Neuron (in vitro differentiated cells): ENCODE data around the gene LLPH.
"Not testable (repeated sequence)": the region's sequence is repeated elsewhere in the genome, so short reads cannot be mapped to it uniquely, and the experiment has no call there.

Experiments used
- H2AFZ ChIP-seq: one replicate; pipeline ENCODE4 v1.6.1; 2013; ENCODE audit warnings: low read depth, mild to moderate bottlenecking, inconsistent platforms, low read length, moderate library complexity
- H3K27me3 ChIP-seq: one replicate; pipeline ENCODE4 v1.6.1; 2013; ENCODE audit warnings: low read length; ENCODE audit not compliant: insufficient read depth
- H3K36me3 ChIP-seq: one replicate; pipeline ENCODE4 v1.6.1; 2013; ENCODE audit warnings: low read length; ENCODE audit not compliant: insufficient read depth
- H3K4me1 ChIP-seq: one replicate; pipeline ENCODE4 v1.6.1; 2013; ENCODE audit warnings: low read length; ENCODE audit not compliant: insufficient read depth
- H3K4me3 ChIP-seq: 2 replicates; pipeline ENCODE4 v1.5.1; 2013; ENCODE audit warnings: mild to moderate bottlenecking, low read length, moderate library complexity
- H3K9me3 ChIP-seq: one replicate; pipeline ENCODE4 v1.6.1; 2013; ENCODE audit warnings: low read length

Gene LLPH

GRCh38 chr12:66130267-66131066 lies at the start of gene LLPH:
TSS of gene LLPH (minus strand) at chr12:66130750. CDS start at chr12:66129106, 1,644 bp downstream.
- Histone ChIP-seq H3K4me3 (peak within 1 kb of the TSS; percentile 85), H3K36me3 (peaks cover 28% of the 10 kb centered on the region), H3K9me3 (no peaks in the 10 kb centered on the region), H2AFZ (peak within 1 kb of the TSS; percentile 91), H3K27me3 (no peaks in the 10 kb centered on the region), H3K4me1 (peaks cover 17% of the 10 kb centered on the region)

- no peaks in the 10 kb centered on the region for H3K36me3 ChIP-seq
- H2AFZ ChIP-seq: no peak overlapping the region
- H3K4me3 ChIP-seq: no peak overlapping the region
- H3K4me1 ChIP-seq: no peaks in the 10 kb centered on the region
- peaks cover 2% of the 10 kb centered on the region for H3K27me3 ChIP-seq
- H3K9me3 ChIP-seq: no peaks in the 10 kb centered on the region
Observed at GRCh38 chr12:66176105-66176900, 45.8 kb upstream of the LLPH start.

- not testable (repeated sequence) for H3K27me3 ChIP-seq, H3K36me3 ChIP-seq, H3K4me3 ChIP-seq, H2AFZ ChIP-seq, H3K4me1 ChIP-seq, H3K9me3 ChIP-seq
Observed at GRCh38 chr12:66174391-66175325, 44.1 kb upstream of the LLPH start.

GRCh38 chr12:66170606-66171005 lies 40.1 kb upstream of the LLPH start:
- Histone ChIP-seq H3K4me1 (no peaks in the 10 kb centered on the region), H3K36me3 (no peaks in the 10 kb centered on the region), H3K27me3 (no peaks in the 10 kb centered on the region), H2AFZ (no peak overlapping the region), H3K4me3 (no peak overlapping the region), H3K9me3 (no peaks in the 10 kb centered on the region)

- Histone ChIP-seq H3K27me3 (no peaks in the 10 kb centered on the region), H3K36me3 (no peaks in the 10 kb centered on the region), H3K4me3 (peak within 1 kb of the TSS; percentile 71), H3K9me3 (peaks cover 2% of the 10 kb centered on the region), H2AFZ (peak within 1 kb of the TSS; percentile 50), H3K4me1 (no peaks in the 10 kb centered on the region)
Observed at GRCh38 chr12:66169221-66170170, 38.9 kb upstream of the LLPH start, which contains the start of gene TMBIM4. TSS of gene TMBIM4 (minus strand) at chr12:66169996. CDS start at chr12:66169951, 45 bp downstream.

- H3K27me3 ChIP-seq: no peaks in the 10 kb centered on the region
- peak overlapping the region; percentile 50 for H2AFZ ChIP-seq
- H3K36me3 ChIP-seq: no peaks in the 10 kb centered on the region
- H3K9me3 ChIP-seq: peaks cover 2% of the 10 kb centered on the region
- no peaks in the 10 kb centered on the region for H3K4me1 ChIP-seq
- H3K4me3 ChIP-seq: peak overlapping the region; percentile 71
Observed at GRCh38 chr12:66168410-66168809, 37.9 kb upstream of the LLPH start.

GRCh38 chr12:66166561-66166960 lies 36.0 kb upstream of the LLPH start:
- peaks cover 2% of the 10 kb centered on the region for H3K9me3 ChIP-seq
- H2AFZ ChIP-seq: no peak overlapping the region
- no peaks in the 10 kb centered on the region for H3K36me3 ChIP-seq
- H3K4me3 ChIP-seq: no peak overlapping the region
- H3K27me3 ChIP-seq: no peaks in the 10 kb centered on the region
- no peaks in the 10 kb centered on the region for H3K4me1 ChIP-seq

GRCh38 chr12:66165141-66165540 lies 34.6 kb upstream of the LLPH start:
- Histone ChIP-seq H3K9me3 (peaks cover 2% of the 10 kb centered on the region), H3K4me1 (no peaks in the 10 kb centered on the region), H3K4me3 (no peak overlapping the region), H3K36me3 (no peaks in the 10 kb centered on the region), H2AFZ (no peak overlapping the region), H3K27me3 (no peaks in the 10 kb centered on the region)

- Histone ChIP-seq H3K4me1 (no peaks in the 10 kb centered on the region), H3K9me3 (peaks cover 2% of the 10 kb centered on the region), H2AFZ (no peak overlapping the region), H3K27me3 (no peaks in the 10 kb centered on the region), H3K4me3 (no peak overlapping the region), H3K36me3 (no peaks in the 10 kb centered on the region)
Observed at GRCh38 chr12:66164349-66164821, 33.8 kb upstream of the LLPH start.

GRCh38 chr12:66163289-66163688 lies 32.7 kb upstream of the LLPH start:
- peaks cover 2% of the 10 kb centered on the region for H3K9me3 ChIP-seq
- no peaks in the 10 kb centered on the region for H3K27me3 ChIP-seq
- no peaks in the 10 kb centered on the region for H3K36me3 ChIP-seq
- no peak overlapping the region for H2AFZ ChIP-seq
- H3K4me3 ChIP-seq: no peak overlapping the region
- no peaks in the 10 kb centered on the region for H3K4me1 ChIP-seq

- Histone ChIP-seq H3K4me3 (no peak overlapping the region), H3K36me3 (no peaks in the 10 kb centered on the region), H3K27me3 (no peaks in the 10 kb centered on the region), H3K9me3 (peaks cover 2% of the 10 kb centered on the region), H3K4me1 (no peaks in the 10 kb centered on the region), H2AFZ (no peak overlapping the region)
Observed at GRCh38 chr12:66162701-66163100, 32.2 kb upstream of the LLPH start.

GRCh38 chr12:66160704-66161103 lies 30.2 kb upstream of the LLPH start:
- H3K4me1 ChIP-seq: no peaks in the 10 kb centered on the region
- no peak overlapping the region for H2AFZ ChIP-seq
- peaks cover 2% of the 10 kb centered on the region for H3K9me3 ChIP-seq
- no peaks in the 10 kb centered on the region for H3K36me3 ChIP-seq
- H3K27me3 ChIP-seq: no peaks in the 10 kb centered on the region
- no peak overlapping the region for H3K4me3 ChIP-seq
